K562 treated with DMSO at 1 percent for 24 hours (cell line): ENCODE measurements around the gene SRY. TPM values are rescaled to one million over a fixed set of nuclear protein-coding genes. Genes with fewer than 3 reads are reported as not detected.

Experiments
- total RNA-seq: library from RNA; unstranded; fragments of 300-600 nt; gene quantifications from 2 replicates; pipeline ENCODE4 v1.2.3, GENCODE V29; 2022; ENCODE audit warnings: low read depth; ENCODE audit not compliant: insufficient read depth

Gene SRY
- not detected in 2 replicates for total RNA-seq

DNA sequence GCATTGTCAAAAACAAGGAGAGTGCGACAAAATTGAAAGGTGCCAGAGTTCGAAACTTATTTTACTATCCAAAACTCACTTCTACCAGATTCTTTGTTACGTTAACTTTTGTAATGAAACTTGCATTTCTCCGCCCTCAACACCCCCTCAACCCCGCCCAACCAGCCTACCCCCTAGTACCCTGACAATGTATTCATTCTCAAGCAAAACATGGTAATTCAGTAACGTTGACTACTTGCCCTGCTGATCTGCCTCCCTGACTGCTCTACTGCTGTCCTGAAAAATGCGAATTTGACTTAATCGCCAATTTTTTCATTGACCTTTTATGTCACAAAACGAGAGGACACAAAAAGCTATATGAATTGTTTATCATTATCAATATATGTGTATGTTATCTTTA lies at the start of gene SRY:
Gene SRY, minus strand, starts transcription at position 83 of the 400 bp plus-strand sequence. Its CDS starts 79 bp downstream, at position 4.

Other genes with a start within 250 kb of the SRY start
- gene RPS4Y1, start 53.9 kb upstream of the SRY start, total RNA-seq = not detected in 2 replicates
- gene ZFY, start 147.7 kb upstream of the SRY start, total RNA-seq = not detected in 2 replicates